Liver (tissue), 9 donors: ENCODE results near the gene ARHGAP28. TPM values are rescaled to one million over a fixed set of nuclear protein-coding genes. Genes with fewer than 3 reads are reported as not detected.

ENCODE experiments used
- DNase-seq: peaks from one replicate; pipeline ENCODE4 v3.0.0-alpha.2; 2017; ENCODE audit warnings: low spot score
- H3K27ac ChIP-seq, 2 donors: one replicate each; pipeline ENCODE4 v1.7.0; 2013; ENCODE audit warnings: inconsistent platforms in 2 of 2, low read length in 2 of 2, control low read depth in 1 of 2, low read depth in 1 of 2, mild to moderate bottlenecking in 1 of 2
- H3K27me3 ChIP-seq, 4 donors: one replicate each; pipeline versions ENCODE4 v1.6.1 to v1.7.0; 2013; ENCODE audit warnings: low read length in 3 of 4, inconsistent platforms in 1 of 4, mild to moderate bottlenecking in 1 of 4, moderate library complexity in 1 of 4; ENCODE audit not compliant: control insufficient read depth in 4 of 4, insufficient read depth in 4 of 4
- H3K36me3 ChIP-seq, 4 donors: one replicate each; pipeline versions ENCODE4 v1.6.1 to v1.7.0; 2013; ENCODE audit warnings: low read length in 3 of 4, mild to moderate bottlenecking in 3 of 4, low read depth in 1 of 4, moderate library complexity in 1 of 4; ENCODE audit not compliant: control insufficient read depth in 4 of 4, insufficient read depth in 3 of 4
- H3K4me1 ChIP-seq, 4 donors: one replicate each; pipeline versions ENCODE4 v1.6.1 to v1.7.0; 2013; ENCODE audit warnings: low read length in 3 of 4, mild to moderate bottlenecking in 3 of 4, moderate library complexity in 1 of 4; ENCODE audit not compliant: control insufficient read depth in 4 of 4, insufficient read depth in 4 of 4
- H3K4me3 ChIP-seq, 3 donors: one replicate each; pipeline versions ENCODE4 v1.6.1 to v1.7.0; 2013; ENCODE audit warnings: low read length in 3 of 3, control low read depth in 1 of 3, low read depth in 1 of 3, mild to moderate bottlenecking in 1 of 3
- H3K9ac ChIP-seq, 2 donors: one replicate each; pipeline ENCODE4 v1.7.0; 2013; ENCODE audit warnings: low read length in 2 of 2, mild to moderate bottlenecking in 2 of 2, moderate library complexity in 2 of 2, control low read depth in 1 of 2, low read depth in 1 of 2
- H3K9me3 ChIP-seq, 4 donors: one replicate each; pipeline versions ENCODE4 v1.6.1 to v1.7.0; 2013; ENCODE audit warnings: low read length in 3 of 4; ENCODE audit not compliant: control insufficient read depth in 4 of 4
- EGR1 ChIP-seq, 2 donors: IDR thresholded peaks; 2 replicates each; pipeline ENCODE4 v1.6.1; 2016 to 2018; ENCODE audit warnings: antibody characterized with exemption in 2 of 2, low read depth in 2 of 2
- FOXA1 ChIP-seq: IDR thresholded peaks from 2 replicates; pipeline ENCODE4 v1.6.1; 2016; ENCODE audit warnings: antibody characterized with exemption
- FOXA2 ChIP-seq: IDR thresholded peaks from 2 replicates; pipeline ENCODE4 v1.6.1; 2016; ENCODE audit warnings: antibody characterized with exemption
- GABPA ChIP-seq, 2 donors: IDR thresholded peaks in 1 of 2; conservative IDR thresholded peaks in 1 of 2; 2 replicates each; pipeline ENCODE4 v1.6.1; 2016; ENCODE audit warnings: antibody characterized with exemption in 2 of 2, mild to moderate bottlenecking in 1 of 2, moderate library complexity in 1 of 2
- HNF4A ChIP-seq, 2 donors: conservative IDR thresholded peaks; 2 replicates each; pipeline ENCODE4 v1.6.1; 2016; ENCODE audit warnings: antibody characterized with exemption in 2 of 2, mild to moderate bottlenecking in 2 of 2
- HNF4G ChIP-seq: IDR thresholded peaks from 2 replicates; pipeline ENCODE4 v1.6.1; 2016; ENCODE audit warnings: antibody characterized with exemption
- JUND ChIP-seq, 2 donors: IDR thresholded peaks; 2 replicates each; pipeline ENCODE4 v1.6.1; 2016; ENCODE audit warnings: antibody characterized with exemption in 2 of 2
- NR2F2 ChIP-seq: IDR thresholded peaks from 2 replicates; pipeline ENCODE4 v1.6.1; 2016; ENCODE audit warnings: antibody characterized with exemption
- RXRA ChIP-seq, 2 donors: IDR thresholded peaks; 2 replicates each; pipeline ENCODE4 v1.6.1; 2017 to 2018; ENCODE audit warnings: antibody characterized with exemption in 2 of 2, mild to moderate bottlenecking in 1 of 2
- TAF1 ChIP-seq: conservative IDR thresholded peaks from 2 replicates; pipeline ENCODE4 v1.6.1; 2016; ENCODE audit warnings: antibody characterized with exemption, mild to moderate bottlenecking
- YY1 ChIP-seq: IDR thresholded peaks from 2 replicates; pipeline ENCODE4 v1.6.1; 2016; ENCODE audit warnings: antibody characterized with exemption, mild to moderate bottlenecking
- ZBTB33 ChIP-seq: IDR thresholded peaks from 2 replicates; pipeline ENCODE4 v1.6.1; 2016; ENCODE audit warnings: antibody characterized with exemption
- WGBS: extraction: QIAGEN DNeasy Blood & Tissue Kit; methylation state at CpG from one replicate; pipeline ENCODE4 v1.1.7; 2013; 5-methylcytosine and 5-hydroxymethylcytosine counted together
- polyA plus RNA-seq, 2 donors: library from polyadenylated mRNA; stranded (reverse) in 1 of 2; unstranded in 1 of 2; fragments of 200-250 nt in 1 of 2; fragments of >200 nt in 1 of 2; fragmentation: Nextera tagmentation in 1 of 2; extraction: Ambion mirVana in 1 of 2; gene quantifications; one replicate each; pipeline versions ENCODE4 v1.2.1 to v1.2.3, GENCODE V29; 2013 to 2015
- total RNA-seq, 2 donors: library from RNA; depleted of rRNA; stranded (reverse); fragments of >200 nt; gene quantifications; one replicate each; pipeline ENCODE4 v1.2.3, GENCODE V29; 2014
- TF ChIP-seq, protein P1 (sequence below): IDR thresholded peaks from 2 replicates; pipeline ENCODE4 v1.6.1; 2016; ENCODE audit warnings: antibody characterized with exemption
- TF ChIP-seq, protein P2 (sequence below): IDR thresholded peaks from 2 replicates; pipeline ENCODE4 v1.6.1; 2016; ENCODE audit warnings: antibody characterized with exemption, mild to moderate bottlenecking
- TF ChIP-seq, protein P3 (sequence below): fragments of 150-350 bp; IDR thresholded peaks from 2 replicates; pipeline ENCODE4 v1.5.1; 2017; ENCODE audit warnings: improper control_type of control experiment, low read depth, low read length; ENCODE audit not compliant: missing input control
- TF ChIP-seq, protein P4 (sequence below): IDR thresholded peaks from 2 replicates; pipeline ENCODE4 v1.6.1; 2016; ENCODE audit warnings: antibody characterized with exemption
- donor health status: healthy.
- donor health status: healthy.
- donor health status: healthy.
- donor health status: healthy.
- donor health status: healthy.

Gene ARHGAP28
- total and polyA plus RNA-seq, 4 donors: 0.14 to 2.1 (median 0.69) TPM

GRCh38 chr18:6949800-6950586 lies 220.5 kb downstream of the ARHGAP28 start:
- Histone ChIP-seq H3K9me3 (peaks cover 0 to 2% (median 0%) of the 10 kb centered on the region in 4 donors), H3K9ac (no peak overlapping the region), H3K4me3 (no peak overlapping the region), H3K27ac (no peak overlapping the region), H3K27me3 (peaks cover 0 to 2% (median 0%) of the 10 kb centered on the region in 4 donors), H3K4me1 (no peaks in the 10 kb centered on the region), H3K36me3 (no peaks in the 10 kb centered on the region)
- DNase-seq: no peak
- TF ChIP-seq FOXA2 (no peak), HNF4G (no peak), ZBTB33 (no peak), TAF1 (no peak), HNF4A (conservative IDR thresholded peaks at IDR 0.05) (no peak), JUND (IDR thresholded peaks at IDR 0.05) (no peak), GABPA (IDR thresholded peaks at IDR 0.05 in 1 of 2, conservative IDR thresholded peaks at IDR 0.05 in 1 of 2) (no peak), RXRA (IDR thresholded peaks at IDR 0.05) (no peak), EGR1 (IDR thresholded peaks at IDR 0.05; ENCODE audit: low read depth in 2 of 2) (no peak), YY1 (no peak), NR2F2 (no peak)
- TF ChIP-seq, protein P1, sequence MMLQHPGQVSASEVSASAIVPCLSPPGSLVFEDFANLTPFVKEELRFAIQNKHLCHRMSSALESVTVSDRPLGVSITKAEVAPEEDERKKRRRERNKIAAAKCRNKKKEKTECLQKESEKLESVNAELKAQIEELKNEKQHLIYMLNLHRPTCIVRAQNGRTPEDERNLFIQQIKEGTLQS: no peak
- TF ChIP-seq, protein P2, sequence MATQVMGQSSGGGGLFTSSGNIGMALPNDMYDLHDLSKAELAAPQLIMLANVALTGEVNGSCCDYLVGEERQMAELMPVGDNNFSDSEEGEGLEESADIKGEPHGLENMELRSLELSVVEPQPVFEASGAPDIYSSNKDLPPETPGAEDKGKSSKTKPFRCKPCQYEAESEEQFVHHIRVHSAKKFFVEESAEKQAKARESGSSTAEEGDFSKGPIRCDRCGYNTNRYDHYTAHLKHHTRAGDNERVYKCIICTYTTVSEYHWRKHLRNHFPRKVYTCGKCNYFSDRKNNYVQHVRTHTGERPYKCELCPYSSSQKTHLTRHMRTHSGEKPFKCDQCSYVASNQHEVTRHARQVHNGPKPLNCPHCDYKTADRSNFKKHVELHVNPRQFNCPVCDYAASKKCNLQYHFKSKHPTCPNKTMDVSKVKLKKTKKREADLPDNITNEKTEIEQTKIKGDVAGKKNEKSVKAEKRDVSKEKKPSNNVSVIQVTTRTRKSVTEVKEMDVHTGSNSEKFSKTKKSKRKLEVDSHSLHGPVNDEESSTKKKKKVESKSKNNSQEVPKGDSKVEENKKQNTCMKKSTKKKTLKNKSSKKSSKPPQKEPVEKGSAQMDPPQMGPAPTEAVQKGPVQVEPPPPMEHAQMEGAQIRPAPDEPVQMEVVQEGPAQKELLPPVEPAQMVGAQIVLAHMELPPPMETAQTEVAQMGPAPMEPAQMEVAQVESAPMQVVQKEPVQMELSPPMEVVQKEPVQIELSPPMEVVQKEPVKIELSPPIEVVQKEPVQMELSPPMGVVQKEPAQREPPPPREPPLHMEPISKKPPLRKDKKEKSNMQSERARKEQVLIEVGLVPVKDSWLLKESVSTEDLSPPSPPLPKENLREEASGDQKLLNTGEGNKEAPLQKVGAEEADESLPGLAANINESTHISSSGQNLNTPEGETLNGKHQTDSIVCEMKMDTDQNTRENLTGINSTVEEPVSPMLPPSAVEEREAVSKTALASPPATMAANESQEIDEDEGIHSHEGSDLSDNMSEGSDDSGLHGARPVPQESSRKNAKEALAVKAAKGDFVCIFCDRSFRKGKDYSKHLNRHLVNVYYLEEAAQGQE: no peak
- TF ChIP-seq, protein P3, sequence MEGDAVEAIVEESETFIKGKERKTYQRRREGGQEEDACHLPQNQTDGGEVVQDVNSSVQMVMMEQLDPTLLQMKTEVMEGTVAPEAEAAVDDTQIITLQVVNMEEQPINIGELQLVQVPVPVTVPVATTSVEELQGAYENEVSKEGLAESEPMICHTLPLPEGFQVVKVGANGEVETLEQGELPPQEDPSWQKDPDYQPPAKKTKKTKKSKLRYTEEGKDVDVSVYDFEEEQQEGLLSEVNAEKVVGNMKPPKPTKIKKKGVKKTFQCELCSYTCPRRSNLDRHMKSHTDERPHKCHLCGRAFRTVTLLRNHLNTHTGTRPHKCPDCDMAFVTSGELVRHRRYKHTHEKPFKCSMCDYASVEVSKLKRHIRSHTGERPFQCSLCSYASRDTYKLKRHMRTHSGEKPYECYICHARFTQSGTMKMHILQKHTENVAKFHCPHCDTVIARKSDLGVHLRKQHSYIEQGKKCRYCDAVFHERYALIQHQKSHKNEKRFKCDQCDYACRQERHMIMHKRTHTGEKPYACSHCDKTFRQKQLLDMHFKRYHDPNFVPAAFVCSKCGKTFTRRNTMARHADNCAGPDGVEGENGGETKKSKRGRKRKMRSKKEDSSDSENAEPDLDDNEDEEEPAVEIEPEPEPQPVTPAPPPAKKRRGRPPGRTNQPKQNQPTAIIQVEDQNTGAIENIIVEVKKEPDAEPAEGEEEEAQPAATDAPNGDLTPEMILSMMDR: no peak
- WGBS: 64% methylated on average over 11 of the region's 11 CpGs

DNA sequence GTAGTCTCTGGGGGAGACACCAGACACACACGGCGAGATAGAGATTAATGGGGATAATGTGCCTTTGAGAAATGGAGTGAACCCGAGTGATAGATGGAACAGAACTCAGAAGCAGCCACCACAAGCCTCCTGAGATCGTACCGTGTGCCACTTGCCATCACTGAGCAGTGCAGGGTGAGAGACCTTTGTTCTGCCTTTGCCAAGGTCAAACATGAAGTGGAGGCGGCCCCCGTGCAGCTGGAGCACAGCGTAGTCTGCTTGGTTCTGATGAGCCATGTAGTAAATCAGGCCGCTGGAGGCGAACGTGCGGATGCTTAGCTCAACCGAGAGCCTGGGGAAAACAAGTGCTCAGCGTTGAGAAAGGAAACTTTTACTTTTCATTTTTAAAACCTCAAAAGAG lies 221.1 kb downstream of the ARHGAP28 start:
- H3K9ac ChIP-seq: no peak overlapping the region
- no peak overlapping the region for H3K4me3 ChIP-seq
- H3K27ac ChIP-seq: no peak overlapping the region
- H3K4me1 ChIP-seq: no peaks in the 10 kb centered on the region
- no peak for DNase-seq
- peaks cover 0 to 2% (median 0%) of the 10 kb centered on the region in 4 donors for H3K27me3 ChIP-seq
- H3K9me3 ChIP-seq: peaks cover 0 to 2% (median 0%) of the 10 kb centered on the region in 4 donors
- WGBS: 79% methylated on average over 14 of the region's 14 CpGs
- no peaks in the 10 kb centered on the region for H3K36me3 ChIP-seq
- TF ChIP-seq HNF4A (conservative IDR thresholded peaks at IDR 0.05) (no peak), FOXA1 (no peak), EGR1 (IDR thresholded peaks at IDR 0.05; ENCODE audit: low read depth in 2 of 2) (no peak), JUND (IDR thresholded peaks at IDR 0.05) (no peak), YY1 (no peak), TAF1 (no peak)
- TF ChIP-seq, protein P2: no peak
- TF ChIP-seq, protein P4, sequence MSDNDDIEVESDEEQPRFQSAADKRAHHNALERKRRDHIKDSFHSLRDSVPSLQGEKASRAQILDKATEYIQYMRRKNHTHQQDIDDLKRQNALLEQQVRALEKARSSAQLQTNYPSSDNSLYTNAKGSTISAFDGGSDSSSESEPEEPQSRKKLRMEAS: no peak
- TF ChIP-seq, protein P3: no peak
